Measurements from ENCODE around the gene NAV2.
"Not testable (repeated sequence)": the region's sequence is repeated elsewhere in the genome, so short reads cannot be mapped to it uniquely, and the experiment has no call there.

The NAV2 gene

DNA sequence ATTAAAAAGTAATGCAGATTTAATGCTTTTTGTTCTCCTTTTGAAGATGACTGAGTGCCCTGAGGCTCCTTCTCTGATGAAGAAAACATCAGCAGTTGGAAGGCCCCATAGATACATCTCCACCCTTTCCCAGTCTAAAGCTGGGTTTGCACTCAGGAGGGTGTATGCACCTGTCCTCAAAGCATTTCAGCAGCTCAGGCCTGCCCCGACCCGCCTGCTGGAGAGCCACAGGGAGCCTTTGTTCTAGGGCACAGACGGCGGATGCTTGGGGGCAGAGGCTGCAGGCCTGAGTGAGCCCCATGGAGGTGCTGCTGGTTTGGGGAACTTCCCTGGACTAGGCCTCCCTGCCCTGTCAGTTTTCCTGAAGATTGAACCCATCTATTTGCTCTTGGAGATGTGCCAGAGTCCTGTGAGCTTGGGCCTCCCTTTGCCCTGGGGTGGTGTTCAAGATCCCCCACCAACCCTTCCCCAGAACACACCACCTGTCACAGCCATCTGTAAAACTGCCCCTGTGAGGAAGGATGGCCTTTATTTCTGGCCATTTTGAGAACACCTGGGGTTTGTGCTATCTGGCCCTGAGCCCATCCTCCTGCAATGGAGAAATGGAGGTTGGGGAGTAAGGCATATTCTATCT lies 160.0 kb downstream of the NAV2 start:
- no peak for DNase-seq

DNA sequence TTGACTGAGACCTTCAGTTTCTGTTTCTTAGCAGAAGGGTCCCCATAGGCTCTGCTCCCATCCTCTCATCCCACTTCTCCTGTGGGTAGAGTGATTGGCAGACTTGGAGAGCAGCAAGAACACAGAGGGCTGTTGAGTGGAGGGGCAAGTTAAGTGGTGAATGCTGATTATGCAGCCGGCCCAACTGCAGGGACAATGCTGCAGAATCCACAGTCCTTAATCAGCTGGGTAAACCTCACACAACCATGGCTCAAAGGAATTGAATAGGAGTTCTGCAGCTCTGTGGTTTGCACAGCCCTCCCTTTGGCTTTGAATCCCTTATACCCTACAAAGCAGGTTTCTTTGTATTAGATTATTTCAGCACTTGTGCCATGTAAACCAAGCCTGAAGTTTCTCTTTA lies 161.1 kb downstream of the NAV2 start:
- DNase-seq, result no peak

DNA sequence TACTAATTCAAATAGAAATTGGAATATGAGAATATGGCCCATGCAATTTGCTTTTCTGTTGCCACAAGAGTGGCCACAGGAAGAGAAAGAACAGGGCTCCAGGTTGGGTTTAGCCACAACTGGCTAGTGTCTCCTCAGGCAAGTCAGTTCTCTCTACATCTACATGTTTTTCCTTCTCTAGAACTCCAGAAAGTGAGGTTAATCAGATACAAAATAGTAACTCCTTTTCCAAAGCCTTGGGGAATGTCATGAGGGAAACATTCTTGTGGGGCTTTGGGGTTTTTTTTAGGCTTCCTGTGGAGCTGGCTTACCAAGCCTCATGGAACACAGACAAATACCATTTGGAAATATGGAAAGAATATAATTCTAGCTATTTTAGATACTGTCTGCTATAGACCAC lies 161.6 kb downstream of the NAV2 start:
- no peak for DNase-seq

DNA sequence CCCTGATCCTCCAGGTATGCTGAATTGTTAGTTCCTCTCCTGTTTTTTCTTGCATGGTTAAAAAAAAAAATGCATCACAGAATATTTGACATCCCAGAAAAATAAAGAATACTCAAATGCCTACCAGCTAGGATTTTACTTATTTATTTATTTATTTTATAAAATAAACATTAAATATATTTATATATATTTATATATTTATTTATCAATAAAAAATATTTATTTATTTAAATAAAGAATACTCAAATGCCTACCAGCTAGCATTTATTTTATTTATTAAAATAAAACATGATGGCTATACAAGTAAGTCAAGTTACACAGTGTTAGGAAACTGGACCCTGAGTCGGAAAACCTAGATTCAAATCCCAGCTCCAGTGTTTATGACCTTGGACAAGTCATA lies 164.1 kb downstream of the NAV2 start:
- no peak for DNase-seq

DNA sequence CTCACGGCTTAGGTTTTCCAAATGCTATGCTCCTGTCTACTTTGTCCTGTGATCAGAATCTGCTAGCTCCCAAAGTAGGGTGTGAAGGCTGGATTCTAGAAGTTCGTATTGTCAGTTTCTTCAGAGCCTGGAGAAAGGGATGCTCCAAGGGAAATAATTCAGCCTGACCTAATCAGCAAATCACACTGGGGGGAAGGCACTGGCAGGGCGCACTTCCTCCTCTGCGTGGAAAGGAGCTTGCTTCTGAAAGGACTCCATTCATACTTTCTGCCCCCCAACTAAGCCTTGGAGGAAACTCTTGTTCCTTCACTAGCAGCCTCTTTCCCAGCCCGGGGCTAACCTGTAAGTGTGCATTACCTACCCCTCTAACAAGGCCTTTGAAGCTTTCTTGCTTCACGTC lies 165.9 kb downstream of the NAV2 start:
- DNase-seq, result no peak

DNA sequence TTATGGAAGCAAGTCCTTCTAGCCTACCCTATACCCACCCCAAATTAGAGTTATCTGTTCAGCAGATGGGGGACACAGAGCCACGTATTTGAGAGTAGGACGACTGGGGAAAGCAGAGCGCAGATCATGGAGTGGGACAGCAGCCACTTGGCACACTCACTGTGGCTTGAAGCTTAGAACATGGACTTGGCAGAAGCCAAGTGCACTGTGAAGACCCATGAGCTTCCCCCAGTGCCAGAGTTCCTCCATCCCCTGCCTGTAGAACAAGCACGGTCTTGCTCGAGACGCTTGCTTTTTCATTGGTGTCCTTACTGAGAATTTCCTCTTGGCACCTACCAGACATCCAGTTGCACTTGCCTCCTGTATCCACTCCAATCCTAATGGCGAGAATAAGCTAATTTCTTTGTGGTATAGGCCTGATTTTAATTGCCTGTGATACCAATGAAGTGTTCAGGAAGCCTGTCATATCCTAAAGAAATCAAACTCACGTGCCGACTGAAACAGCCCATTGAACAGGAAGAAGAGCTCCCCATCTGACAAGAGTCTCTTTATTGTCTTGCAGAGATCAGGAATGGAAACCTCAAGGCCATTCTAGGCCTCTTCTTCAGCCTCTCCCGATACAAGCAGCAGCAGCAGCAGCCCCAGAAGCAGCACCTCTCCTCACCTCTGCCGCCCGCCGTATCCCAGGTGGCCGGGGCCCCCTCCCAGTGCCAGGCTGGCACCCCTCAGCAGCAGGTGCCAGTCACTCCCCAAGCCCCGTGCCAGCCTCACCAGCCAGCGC lies 166.9 kb downstream of the NAV2 start:
- no peak for DNase-seq

DNA sequence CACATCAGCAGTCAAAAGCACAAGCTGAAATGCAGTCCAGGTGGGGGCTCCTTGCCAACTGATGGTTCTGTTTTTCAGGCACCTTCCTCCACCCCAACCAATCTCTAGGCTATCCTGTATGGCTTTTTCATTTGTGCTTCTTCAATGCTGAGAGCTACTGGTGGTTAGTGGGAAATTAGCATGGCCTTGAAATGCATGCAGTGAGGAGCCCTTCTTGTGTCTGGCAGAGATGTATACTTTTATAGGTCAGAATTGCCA lies 167.4 kb downstream of the NAV2 start:
- DNase-seq, result no peak

DNA sequence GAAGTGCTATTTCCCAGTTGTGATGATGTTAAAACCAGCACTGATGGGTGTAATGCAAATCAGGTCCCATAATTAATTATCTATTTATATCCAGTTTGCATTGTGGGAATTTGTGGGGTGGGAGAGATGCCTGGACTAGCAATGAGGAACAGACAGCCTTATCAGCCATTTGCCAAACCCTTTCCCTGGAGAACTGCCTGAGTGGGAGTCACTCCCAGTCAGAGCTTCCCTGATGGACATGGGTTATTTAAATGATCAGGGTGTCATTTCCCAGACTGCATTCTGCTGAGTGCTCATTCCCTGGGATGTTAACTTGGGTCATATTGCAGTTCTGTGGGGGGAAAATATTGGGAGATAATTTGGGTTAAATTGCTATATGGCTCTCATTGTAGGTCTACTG lies 168.5 kb downstream of the NAV2 start:
- no peak for DNase-seq

DNA sequence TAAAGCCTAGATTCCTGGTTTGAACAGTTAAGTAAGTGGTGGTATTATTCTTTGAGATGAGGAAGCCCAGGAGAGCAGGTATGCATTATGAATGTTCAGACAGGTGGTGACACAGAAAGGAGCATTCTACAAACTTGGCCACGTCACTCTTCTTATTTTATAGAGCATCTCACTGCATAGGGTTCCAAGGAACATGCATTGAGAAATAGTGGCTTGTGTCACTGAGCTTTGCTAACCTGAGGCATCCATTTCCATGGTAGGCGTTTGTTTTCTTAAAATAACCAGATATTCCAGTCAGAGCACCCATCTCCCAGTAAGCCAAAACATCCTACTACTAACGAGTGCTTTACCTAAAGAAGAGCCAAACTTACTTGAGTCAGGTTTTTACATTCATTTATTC lies 169.7 kb downstream of the NAV2 start:
- DNase-seq, result no peak

DNA sequence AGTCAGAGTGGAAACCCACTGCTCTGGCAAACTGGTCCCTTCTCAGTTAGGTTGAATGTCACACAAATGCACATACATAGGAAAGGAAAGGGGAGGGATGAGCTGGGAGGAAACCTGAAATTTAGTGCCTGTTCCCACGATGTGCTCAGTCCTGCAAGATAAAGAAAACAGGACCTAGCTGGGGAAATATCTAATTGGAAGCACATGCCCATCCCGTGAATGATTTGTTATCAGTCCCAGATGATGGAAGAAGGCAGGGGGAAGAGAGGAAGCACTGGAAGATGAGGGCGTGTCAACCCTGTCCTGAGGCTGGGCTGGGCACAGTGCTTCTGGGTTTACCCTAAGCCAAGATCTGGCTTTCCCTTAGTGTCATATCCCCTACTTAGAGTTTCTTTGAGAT lies 173.9 kb downstream of the NAV2 start:
- DNase-seq, result no peak

DNA sequence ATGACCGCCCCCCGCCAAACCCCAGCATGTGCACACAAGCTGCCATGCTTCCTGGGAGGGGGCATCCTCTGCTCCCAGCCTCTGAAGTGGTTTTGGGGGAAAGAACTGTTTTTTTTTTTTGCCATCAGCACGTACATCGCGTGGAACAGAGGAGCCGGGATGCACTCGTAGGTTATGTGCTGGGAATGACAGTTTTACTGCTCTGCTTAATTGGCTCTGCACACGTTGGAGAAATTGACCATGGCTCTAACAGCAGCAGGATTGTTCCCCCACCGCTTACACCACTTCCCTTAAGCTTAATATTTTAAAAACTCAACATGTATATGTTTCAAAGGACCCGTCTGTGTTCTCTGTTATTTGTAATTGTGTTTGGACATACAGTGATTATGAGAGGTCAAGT lies 175.2 kb downstream of the NAV2 start:
- no peak for DNase-seq

DNA sequence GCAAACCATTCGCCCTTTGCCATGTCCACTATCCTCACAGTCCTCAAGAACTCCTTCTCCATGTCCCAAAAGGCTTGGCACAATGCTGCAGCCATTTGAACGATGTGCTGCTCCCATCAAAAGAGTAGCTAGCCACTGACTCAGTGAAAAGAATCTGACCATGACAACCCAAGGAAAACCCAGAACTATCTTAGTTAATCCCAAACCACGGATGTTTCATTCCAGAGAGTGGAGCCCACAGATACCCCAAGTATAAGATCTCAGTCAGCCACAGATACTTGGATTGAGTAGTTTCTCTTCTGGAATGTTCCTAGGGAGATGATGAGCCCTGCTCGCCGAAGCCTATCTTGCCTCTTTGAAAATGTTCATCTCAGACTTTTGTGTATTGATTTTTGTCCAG lies 176.9 kb downstream of the NAV2 start:
- DNase-seq, result no peak

DNA sequence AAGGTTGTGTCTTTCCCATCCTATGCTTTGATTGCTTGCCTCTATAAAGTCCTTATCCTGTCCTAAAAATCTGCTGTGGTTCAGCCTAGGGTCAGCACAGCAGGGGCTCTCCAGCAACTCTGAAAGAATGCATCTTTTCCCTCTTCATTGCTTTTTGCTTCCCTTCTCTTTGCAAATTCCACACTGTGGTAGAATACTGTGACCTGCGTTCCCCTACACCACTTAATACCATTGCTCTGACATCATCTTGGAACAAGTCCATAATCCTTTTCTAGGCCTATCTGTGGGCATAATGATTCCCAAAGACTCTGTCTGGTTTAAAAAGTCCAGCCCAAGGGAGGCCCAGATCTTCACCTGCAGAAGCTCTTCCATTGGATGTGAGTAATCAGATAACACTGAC lies 177.7 kb downstream of the NAV2 start:
- no peak for DNase-seq

DNA sequence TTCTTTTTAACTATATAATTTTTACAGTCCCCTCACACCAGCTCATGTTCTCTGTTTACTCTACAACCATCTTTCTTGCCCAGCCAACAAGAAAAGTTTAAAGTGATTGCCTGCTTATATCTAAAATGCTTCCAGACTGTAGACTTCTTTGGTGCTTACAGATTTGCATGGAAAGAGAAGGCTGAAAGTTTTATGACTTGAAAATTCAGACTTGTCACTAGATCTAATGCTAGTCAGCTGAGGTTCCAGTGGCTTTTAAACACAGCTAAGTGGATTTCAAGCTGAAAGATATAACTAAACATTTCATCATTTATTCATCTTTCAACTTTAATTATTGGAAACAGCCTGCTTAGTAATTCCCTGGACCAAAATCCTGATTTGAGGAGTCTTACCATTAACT lies 178.4 kb downstream of the NAV2 start:
- DNase-seq, result no peak

DNA sequence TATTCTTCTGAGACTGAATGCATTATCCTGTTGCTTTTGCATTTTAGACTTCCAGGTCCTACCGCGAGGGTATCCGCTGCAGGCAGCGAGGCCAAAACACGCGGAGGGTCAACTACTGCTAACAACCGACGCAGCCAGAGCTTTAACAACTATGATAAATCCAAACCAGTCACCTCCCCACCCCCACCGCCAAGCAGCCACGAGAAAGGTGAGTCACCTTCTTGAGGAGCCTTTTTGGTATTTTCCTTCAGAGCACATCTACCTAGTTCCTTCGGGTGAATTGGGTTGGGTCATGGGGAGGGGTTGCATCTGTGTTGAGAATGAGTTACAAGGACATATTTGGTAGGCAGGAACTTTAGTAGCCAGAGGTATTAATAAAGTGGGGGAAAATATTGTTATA lies 179.8 kb downstream of the NAV2 start:
- no peak for DNase-seq

DNA sequence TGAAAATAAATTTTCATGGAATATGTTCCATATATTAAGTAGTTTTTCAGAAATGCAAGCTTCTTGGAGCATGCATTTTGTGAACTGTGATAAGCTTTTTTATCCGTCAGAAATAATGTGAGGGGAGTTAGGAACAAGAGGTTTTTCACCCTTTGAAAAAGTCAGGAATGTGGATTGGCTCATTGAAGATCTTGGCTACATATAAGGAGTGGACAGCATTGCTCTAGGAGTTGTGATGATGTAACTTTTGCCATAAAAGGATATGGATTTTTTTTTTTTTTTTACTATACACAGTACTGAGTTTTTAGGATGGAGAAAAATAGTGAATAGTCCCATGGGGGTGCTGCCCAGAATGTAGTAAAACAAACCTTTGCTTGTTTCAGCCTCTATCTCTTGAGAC lies 180.2 kb downstream of the NAV2 start:
- DNase-seq, result no peak

DNA sequence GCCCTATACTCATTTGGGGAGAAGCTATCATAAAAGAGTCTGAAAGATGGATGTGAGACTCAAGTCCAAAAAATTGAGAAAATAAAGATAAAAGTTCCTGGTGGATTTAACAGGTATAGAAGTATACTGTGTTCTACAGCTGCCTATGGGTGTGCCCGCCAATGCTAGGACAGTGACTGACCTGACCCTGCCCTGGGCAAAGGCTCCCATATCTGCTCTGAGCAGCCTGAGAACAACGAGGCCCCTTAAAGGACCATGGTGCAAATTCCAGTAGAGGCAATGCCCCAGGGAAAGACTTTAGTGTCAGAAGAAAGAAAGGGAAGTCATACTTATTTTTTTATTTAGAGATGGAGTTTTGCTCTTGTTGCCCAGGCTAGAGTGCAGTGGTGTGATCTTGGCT lies 181.8 kb downstream of the NAV2 start:
- no peak for DNase-seq

DNA sequence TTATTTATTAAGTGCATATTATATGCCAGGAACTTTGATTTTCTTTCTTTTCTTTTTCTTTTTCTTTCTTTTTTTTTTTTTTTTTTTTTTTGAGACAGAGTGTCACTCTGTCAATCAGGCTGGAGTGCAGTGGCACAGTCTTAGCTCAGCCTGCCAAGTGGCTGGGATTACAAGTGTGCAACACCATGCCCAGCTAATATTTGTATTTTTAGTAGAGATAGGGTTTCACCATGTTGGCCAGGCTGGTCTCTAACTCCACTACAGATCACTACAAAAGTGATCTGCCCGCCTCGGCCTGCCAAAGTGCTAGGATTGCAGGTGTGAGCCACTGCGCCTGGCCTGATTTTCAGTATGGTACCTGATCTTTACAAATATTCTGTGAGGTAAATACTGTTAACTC lies 182.4 kb downstream of the NAV2 start:
- not testable (repeated sequence) for DNase-seq

DNA sequence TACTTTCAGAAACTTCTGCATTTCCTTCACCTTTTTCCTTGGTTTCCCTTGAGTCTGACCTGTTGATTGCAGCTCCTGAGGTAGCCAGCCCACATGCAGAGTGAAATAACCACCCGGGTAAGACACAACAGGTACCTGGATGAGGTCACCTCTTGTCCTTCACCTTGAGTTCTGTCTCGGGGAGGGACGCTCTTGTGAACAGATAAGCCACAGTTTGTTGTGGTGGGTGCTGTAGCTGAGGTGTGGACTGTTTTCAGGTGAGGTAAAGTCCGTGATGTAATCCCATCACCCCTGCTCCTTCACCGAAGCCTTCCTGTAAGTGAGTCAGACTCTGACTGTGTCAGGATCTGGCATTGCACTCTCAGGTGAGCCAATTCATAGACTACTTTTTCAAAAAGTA lies 183.1 kb downstream of the NAV2 start:
- DNase-seq, result no peak

DNA sequence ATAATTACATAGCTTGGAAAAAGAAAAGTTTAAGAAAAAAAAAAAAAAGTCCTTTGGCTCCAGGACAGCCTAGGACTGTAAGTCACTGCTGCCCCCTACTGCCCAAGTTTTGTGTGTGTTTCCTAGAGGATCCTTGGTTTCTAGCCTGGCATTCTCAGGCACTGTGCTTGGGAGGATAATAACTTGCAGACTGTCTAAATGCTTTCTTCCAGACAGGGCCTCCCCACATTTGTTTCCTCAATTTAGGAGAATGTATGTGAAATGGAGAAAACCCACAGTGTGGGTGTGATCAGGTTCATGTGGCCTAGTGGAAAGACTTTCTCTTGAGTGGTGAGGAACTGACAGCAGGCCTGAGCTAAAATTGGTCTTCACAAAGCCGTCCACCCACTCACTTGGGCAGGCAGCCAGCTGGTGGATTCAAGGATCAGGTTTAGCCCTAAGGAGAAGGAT lies 191.0 kb downstream of the NAV2 start:
- no peak for DNase-seq

DNA sequence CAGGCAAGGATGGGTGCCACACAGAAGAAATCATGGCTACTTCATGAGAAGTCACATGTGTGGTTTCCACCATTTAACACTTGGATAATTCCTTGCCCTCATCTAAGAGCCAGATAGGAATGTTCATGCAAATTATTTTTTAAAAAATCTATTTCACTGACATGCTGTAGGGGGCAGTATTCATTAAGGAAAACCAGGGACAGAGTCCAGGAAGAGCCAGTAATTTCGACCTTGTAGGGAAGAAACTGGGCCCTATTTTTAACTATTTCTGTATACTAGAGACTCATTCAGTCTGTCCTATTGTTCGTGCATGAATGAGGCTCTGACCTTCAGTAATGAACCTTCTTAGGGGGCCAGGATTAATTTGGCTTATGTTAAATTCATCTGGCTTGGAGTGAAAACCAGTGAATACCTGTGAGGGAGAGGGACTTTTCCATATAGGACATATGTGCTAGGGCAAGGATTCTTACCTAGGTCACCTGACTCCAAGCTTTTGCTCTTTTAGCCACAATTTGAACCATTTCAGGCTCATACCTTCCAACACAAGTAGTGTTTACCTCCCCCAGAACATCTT lies 192.7 kb downstream of the NAV2 start:
- DNase-seq, result no peak

DNA sequence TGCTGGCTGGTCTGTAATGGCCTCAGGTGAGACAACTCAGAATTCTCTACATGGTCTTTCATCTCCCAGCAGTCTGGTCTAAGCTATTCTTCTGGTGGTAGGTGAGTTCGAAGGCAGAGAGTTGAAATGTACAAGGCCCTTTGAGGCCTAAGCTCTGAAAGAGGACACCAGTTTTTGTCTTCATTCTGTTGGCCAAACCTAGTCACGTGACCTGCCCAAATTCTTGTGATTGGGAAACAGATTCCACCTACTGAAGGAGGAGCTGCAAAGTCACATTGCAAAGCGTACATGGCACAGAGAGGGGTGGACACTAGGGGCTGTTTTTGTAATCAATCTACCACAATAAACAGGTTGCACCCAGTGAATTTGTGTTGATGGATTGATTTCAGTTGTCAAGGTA lies 193.5 kb downstream of the NAV2 start:
- DNase-seq, result no peak

DNA sequence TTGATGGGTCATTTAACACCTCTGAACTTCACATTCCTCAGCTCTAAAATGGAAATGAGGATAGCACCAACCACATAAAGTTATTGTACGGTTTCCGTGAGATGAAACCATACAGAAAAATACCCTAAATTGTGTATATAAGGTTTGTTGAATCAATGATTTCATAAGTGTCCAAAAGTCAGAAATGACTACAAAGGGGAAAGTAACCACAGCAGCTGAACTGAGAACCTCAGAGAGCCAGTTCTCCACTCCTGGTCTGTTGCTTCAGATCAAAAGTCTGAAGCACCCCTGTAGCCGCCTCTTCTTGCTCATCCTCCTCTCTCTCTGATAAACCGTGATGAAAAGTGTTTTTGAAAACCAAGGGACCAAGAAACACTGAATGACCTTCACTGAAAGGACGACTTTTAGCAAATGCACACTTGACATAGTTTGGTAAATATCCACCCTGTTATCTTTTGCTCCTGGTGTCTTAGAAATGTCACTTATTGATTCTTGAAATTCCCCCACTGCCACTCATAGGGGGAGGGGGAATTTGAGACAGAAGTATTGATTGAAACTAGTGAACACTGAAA lies 194.5 kb downstream of the NAV2 start:
- no peak for DNase-seq

DNA sequence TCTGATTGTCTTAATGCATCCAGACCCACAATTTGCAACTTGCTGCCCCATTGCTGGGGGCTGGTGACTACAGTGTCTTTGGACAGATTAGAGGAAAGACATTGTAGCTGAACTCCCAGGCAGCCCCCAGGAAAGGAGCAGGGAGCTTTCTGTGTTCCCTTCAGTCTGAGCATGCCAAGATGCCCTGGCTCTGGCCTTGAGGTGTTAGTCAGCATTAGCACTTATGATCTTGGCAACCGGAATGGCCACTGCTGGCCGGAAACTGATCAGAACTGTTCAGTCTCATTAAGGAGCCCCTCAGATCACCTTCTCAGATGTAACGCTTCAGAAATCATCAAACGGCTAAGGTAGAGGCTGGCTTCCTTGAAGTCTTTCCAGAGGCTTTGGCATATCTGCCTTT lies 195.2 kb downstream of the NAV2 start:
- DNase-seq, result no peak

DNA sequence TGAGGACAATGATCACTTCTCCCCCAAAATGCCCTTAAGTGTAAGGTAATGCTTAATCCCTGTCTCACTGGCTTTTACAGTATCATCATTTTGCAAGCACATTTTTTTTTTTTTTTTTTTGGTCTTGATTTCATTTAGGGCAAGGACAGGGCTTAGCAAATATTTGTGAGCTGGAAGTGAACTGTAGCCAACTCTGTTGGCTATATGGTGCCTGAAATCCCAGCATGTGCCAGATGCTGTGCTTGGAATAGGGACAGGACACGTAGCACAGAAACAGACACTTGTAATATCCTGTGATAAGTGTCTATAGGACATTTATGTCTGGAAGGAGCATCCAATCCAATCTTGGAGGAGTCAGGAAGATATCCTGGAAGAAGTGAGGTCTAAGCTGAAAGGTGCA lies 198.3 kb downstream of the NAV2 start:
- DNase-seq, result no peak

All from bone marrow (tissue), 2 donors.